ENCODE results near the gene ABCC6. TPM values are rescaled to one million over a fixed set of nuclear protein-coding genes. Genes with fewer than 3 reads are reported as not detected.
"Not testable (repeated sequence)": the region's sequence is repeated elsewhere in the genome, so short reads cannot be mapped to it uniquely, and the experiment has no call there.

The ABCC6 gene
- polyA plus RNA-seq (2013, experiment 1 of 2) = 3.5 TPM
- polyA plus RNA-seq (2013, experiment 2 of 2) = 3.7 TPM

DNA sequence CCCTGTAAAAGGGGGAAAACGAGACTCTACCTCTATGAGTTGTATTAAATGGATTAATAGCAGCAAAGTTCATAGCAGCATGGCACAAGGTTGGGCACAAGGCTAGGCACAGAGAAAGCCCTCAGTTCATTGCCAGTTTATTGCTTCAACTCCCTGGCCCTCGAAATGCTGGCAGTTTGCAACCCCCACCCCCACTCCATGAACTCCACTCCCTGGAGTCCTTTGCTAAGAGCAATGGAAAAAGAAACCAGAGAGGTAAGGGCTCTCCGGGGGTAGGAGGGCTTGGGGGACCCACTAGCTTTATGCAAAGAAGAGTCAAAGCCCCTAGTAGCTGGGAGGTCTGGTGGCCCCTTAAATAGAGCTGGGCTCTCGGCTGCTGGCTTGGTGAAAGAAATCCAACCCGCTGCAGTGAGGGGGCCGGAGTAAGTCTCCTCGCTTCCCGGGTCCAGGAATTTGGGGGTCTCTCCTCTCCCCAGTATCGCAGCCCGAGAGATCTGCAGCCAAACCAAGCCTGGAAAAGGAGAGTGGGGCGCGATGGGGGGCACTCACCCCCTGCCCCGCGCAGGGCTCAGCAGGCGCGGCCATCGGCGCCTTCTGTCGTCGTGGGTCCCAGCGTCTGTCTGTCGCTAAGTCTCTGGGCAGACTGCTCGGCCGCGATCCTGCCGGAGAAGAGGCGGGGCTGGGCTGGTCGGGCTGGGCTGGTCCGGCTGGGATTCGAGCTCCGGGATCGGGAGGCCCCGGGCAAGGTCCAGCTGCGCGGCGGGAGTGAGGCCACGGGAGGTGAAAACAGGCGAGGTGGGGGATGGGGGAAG, at the start of gene ABCC6:
Gene ABCC6 (minus strand): TSS at position 645 of the 812 bp plus-strand sequence. CDS start 60 bp downstream, at position 585.
- not testable (repeated sequence) for H2BK12ac ChIP-seq (ENCODE audit: low read length); H2BK15ac ChIP-seq (ENCODE audit: low read length); H3K27ac ChIP-seq (replicated peaks; ENCODE audit: low read length); H4K91ac ChIP-seq (ENCODE audit: low read depth, low read length, poor library complexity); H2AK5ac ChIP-seq (ENCODE audit: low read depth, low read length); H3K4me2 ChIP-seq (ENCODE audit: insufficient read depth, low read length, poor library complexity, severe bottlenecking); H3K14ac ChIP-seq (ENCODE audit: low read length); H3K4me3 ChIP-seq (ENCODE audit: low read length in 2 of 2); H3K9ac ChIP-seq (ENCODE audit: low read depth, low read length, poor library complexity); H2BK120ac ChIP-seq (ENCODE audit: low read depth, low read length); DNase-seq (ENCODE audit: low spot score); H3K4me1 ChIP-seq (ENCODE audit: control insufficient read depth in 2 of 2, insufficient read depth in 1 of 2, low read depth in 1 of 2, low read length in 2 of 2); H3K27me3 ChIP-seq (ENCODE audit: control insufficient read depth in 3 of 3, insufficient read depth in 3 of 3, low read depth in 1 of 3, low read length in 3 of 3); H3K36me3 ChIP-seq (replicated peaks in 1 of 2; ENCODE audit: control insufficient read depth in 2 of 2, insufficient read depth in 2 of 2, low read length in 2 of 2); H3K18ac ChIP-seq (ENCODE audit: low read length); H2BK5ac ChIP-seq (ENCODE audit: low read length); H3K9me3 ChIP-seq (replicated peaks in 1 of 2; ENCODE audit: control insufficient read depth in 2 of 2, insufficient read depth in 1 of 2, low read depth in 1 of 2, low read length in 2 of 2); H3K4ac ChIP-seq (ENCODE audit: low read length); H3K23ac ChIP-seq (ENCODE audit: low read depth, low read length, poor library complexity); H3K79me1 ChIP-seq (ENCODE audit: low read depth, low read length); H4K8ac ChIP-seq (ENCODE audit: low read depth, low read length)
- WGBS, 2 donors (ENCODE audit: extremely low coverage in 2 of 2, insufficient read length in 2 of 2, insufficient replicate concordance in 1 of 2) = no CpG with 5 or more reads among the region's 38 CpGs
- peak within 1 kb of the TSS; percentile 35 for H2AFZ ChIP-seq (ENCODE audit: low read length)

DNA sequence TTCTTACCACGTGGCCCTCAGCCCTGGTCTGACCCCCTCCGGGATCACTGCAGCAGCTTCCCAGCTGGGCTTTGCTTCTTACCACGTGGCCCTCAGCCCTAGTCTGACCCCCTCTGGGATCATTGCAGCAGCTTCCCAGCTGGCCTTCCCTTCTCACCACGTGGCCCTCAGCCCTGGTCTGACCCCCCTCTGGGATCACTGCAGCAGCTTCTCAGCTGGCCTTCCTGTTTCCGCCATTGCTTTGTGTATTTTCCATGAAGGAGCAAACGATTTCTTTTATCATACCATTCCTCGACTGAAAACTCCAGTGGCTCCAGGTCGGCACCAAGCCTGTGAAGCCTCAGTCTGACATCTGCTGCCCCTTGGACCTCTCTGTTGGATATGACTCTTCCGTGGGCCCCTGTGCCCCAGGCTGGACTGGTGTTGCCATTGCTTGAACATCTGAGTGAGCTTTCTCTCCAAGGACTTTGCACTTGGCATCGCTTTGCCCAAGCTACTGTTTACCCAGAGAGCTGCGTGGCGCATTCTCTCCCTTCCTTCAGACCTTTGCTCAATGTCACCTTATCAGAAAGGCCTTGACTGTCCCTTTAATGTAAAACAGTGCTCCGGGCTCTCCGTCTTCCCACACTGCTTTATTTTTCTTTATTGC, 49.4 kb upstream of the ABCC6 start:
- not testable (repeated sequence) for H3K4me2 ChIP-seq (ENCODE audit: insufficient read depth, low read length, poor library complexity, severe bottlenecking); H3K18ac ChIP-seq (ENCODE audit: low read length); H2BK15ac ChIP-seq (ENCODE audit: low read length); H3K14ac ChIP-seq (ENCODE audit: low read length); H3K4me3 ChIP-seq (ENCODE audit: low read length in 2 of 2); H2BK5ac ChIP-seq (ENCODE audit: low read length); H4K91ac ChIP-seq (ENCODE audit: low read depth, low read length, poor library complexity); H3K4ac ChIP-seq (ENCODE audit: low read length); DNase-seq (ENCODE audit: low spot score); H3K79me1 ChIP-seq (ENCODE audit: low read depth, low read length); H2AFZ ChIP-seq (ENCODE audit: low read length); H3K4me1 ChIP-seq (ENCODE audit: control insufficient read depth in 2 of 2, insufficient read depth in 1 of 2, low read depth in 1 of 2, low read length in 2 of 2); H2BK120ac ChIP-seq (ENCODE audit: low read depth, low read length); H3K9ac ChIP-seq (ENCODE audit: low read depth, low read length, poor library complexity); H3K27ac ChIP-seq (replicated peaks; ENCODE audit: low read length); H3K27me3 ChIP-seq (ENCODE audit: control insufficient read depth in 3 of 3, insufficient read depth in 3 of 3, low read depth in 1 of 3, low read length in 3 of 3); H3K23ac ChIP-seq (ENCODE audit: low read depth, low read length, poor library complexity); H2BK12ac ChIP-seq (ENCODE audit: low read length); H2AK5ac ChIP-seq (ENCODE audit: low read depth, low read length); H3K36me3 ChIP-seq (replicated peaks in 1 of 2; ENCODE audit: control insufficient read depth in 2 of 2, insufficient read depth in 2 of 2, low read length in 2 of 2); H3K9me3 ChIP-seq (replicated peaks in 1 of 2; ENCODE audit: control insufficient read depth in 2 of 2, insufficient read depth in 1 of 2, low read depth in 1 of 2, low read length in 2 of 2); H4K8ac ChIP-seq (ENCODE audit: low read depth, low read length)
- no CpG with 5 or more reads among the region's 14 CpGs for WGBS, 2 donors (ENCODE audit: extremely low coverage in 2 of 2, insufficient read length in 2 of 2, insufficient replicate concordance in 1 of 2)

DNA sequence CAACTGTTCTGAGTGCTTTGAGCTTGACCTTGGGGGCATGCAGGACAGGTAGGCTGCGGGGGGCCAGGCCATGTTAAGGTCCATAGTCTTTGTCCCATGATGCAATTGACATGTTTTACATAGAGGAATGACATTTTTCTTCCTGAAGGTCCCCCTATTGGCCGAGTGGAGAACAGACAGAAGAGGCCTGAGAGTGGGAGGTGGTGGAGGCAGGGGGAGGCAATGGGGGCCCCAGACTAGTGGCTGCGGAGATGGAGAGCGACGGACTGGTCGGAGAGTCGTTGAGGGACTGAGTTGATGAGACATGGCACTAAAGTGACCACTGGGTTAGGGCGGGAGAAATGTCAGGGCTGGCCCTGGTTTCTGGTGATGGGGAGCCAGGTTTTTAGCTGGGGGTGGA, 48.4 kb upstream of the ABCC6 start:
- not testable (repeated sequence) for H4K91ac ChIP-seq (ENCODE audit: low read depth, low read length, poor library complexity); H2BK120ac ChIP-seq (ENCODE audit: low read depth, low read length); H4K8ac ChIP-seq (ENCODE audit: low read depth, low read length); H3K23ac ChIP-seq (ENCODE audit: low read depth, low read length, poor library complexity); H2AK5ac ChIP-seq (ENCODE audit: low read depth, low read length); H3K9me3 ChIP-seq (replicated peaks in 1 of 2; ENCODE audit: control insufficient read depth in 2 of 2, insufficient read depth in 1 of 2, low read depth in 1 of 2, low read length in 2 of 2); H3K4me2 ChIP-seq (ENCODE audit: insufficient read depth, low read length, poor library complexity, severe bottlenecking); H2BK5ac ChIP-seq (ENCODE audit: low read length); H3K4me1 ChIP-seq (ENCODE audit: control insufficient read depth in 2 of 2, insufficient read depth in 1 of 2, low read depth in 1 of 2, low read length in 2 of 2); H2AFZ ChIP-seq (ENCODE audit: low read length); H2BK12ac ChIP-seq (ENCODE audit: low read length); H3K4ac ChIP-seq (ENCODE audit: low read length); H2BK15ac ChIP-seq (ENCODE audit: low read length); H3K27me3 ChIP-seq (ENCODE audit: control insufficient read depth in 3 of 3, insufficient read depth in 3 of 3, low read depth in 1 of 3, low read length in 3 of 3); H3K27ac ChIP-seq (replicated peaks; ENCODE audit: low read length); H3K36me3 ChIP-seq (replicated peaks in 1 of 2; ENCODE audit: control insufficient read depth in 2 of 2, insufficient read depth in 2 of 2, low read length in 2 of 2); H3K4me3 ChIP-seq (ENCODE audit: low read length in 2 of 2); H3K9ac ChIP-seq (ENCODE audit: low read depth, low read length, poor library complexity); H3K14ac ChIP-seq (ENCODE audit: low read length); H3K18ac ChIP-seq (ENCODE audit: low read length); H3K79me1 ChIP-seq (ENCODE audit: low read depth, low read length); DNase-seq (ENCODE audit: low spot score)
- WGBS, 2 donors (ENCODE audit: extremely low coverage in 2 of 2, insufficient read length in 2 of 2, insufficient replicate concordance in 1 of 2) = no CpG with 5 or more reads among the region's 8 CpGs

DNA sequence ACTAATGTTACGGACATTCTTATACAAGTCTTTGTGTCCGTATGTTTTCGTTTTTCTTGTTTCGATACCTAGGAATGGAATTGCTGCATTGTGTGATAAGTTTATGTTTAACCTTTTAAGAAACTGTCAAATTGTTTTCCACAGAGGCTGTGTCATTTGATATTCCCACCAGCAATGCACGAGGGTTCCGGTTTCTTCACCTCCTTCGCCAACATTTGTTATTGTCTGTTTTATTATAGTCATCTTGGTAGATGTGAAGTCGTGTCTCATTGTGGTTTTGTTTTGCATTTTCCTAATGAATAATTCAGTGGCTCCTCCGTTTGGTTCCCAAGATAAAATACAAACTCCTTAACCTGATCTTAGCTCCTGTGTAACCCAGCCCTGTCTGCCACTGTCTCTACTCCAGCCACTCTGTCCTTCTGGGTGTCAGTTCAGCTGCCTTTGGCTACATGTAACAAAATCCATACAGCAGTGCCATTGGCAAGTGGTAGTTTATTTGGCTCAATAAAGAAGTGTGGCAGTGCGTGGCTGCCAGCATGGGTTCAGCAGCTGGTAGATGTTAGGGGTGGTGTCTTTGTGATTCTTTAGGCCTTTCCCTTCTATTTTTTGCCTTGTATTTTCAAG, 45.0 kb upstream of the ABCC6 start:
- no CpG with 5 or more reads among the region's 10 CpGs for WGBS, 2 donors (ENCODE audit: extremely low coverage in 2 of 2, insufficient read length in 2 of 2, insufficient replicate concordance in 1 of 2)

More for the DNA sequence above, 45.0 kb upstream of the ABCC6 start:
- H3K27ac ChIP-seq (replicated peaks; ENCODE audit: low read length); H3K4me1 ChIP-seq (ENCODE audit: control insufficient read depth in 2 of 2, insufficient read depth in 1 of 2, low read depth in 1 of 2, low read length in 2 of 2); H3K14ac ChIP-seq (ENCODE audit: low read length); H2BK5ac ChIP-seq (ENCODE audit: low read length); H2BK15ac ChIP-seq (ENCODE audit: low read length); H3K18ac ChIP-seq (ENCODE audit: low read length); H2AFZ ChIP-seq (ENCODE audit: low read length); H4K91ac ChIP-seq (ENCODE audit: low read depth, low read length, poor library complexity); H3K36me3 ChIP-seq (replicated peaks in 1 of 2; ENCODE audit: control insufficient read depth in 2 of 2, insufficient read depth in 2 of 2, low read length in 2 of 2); H3K4ac ChIP-seq (ENCODE audit: low read length); H3K4me3 ChIP-seq (ENCODE audit: low read length in 2 of 2); H2AK5ac ChIP-seq (ENCODE audit: low read depth, low read length); H3K9ac ChIP-seq (ENCODE audit: low read depth, low read length, poor library complexity); H3K9me3 ChIP-seq (replicated peaks in 1 of 2; ENCODE audit: control insufficient read depth in 2 of 2, insufficient read depth in 1 of 2, low read depth in 1 of 2, low read length in 2 of 2); H2BK12ac ChIP-seq (ENCODE audit: low read length); H3K4me2 ChIP-seq (ENCODE audit: insufficient read depth, low read length, poor library complexity, severe bottlenecking); H3K79me1 ChIP-seq (ENCODE audit: low read depth, low read length); DNase-seq (ENCODE audit: low spot score); H3K23ac ChIP-seq (ENCODE audit: low read depth, low read length, poor library complexity); H3K27me3 ChIP-seq (ENCODE audit: control insufficient read depth in 3 of 3, insufficient read depth in 3 of 3, low read depth in 1 of 3, low read length in 3 of 3); H4K8ac ChIP-seq (ENCODE audit: low read depth, low read length); H2BK120ac ChIP-seq (ENCODE audit: low read depth, low read length): not testable (repeated sequence)
